Activated naive CD8-positive, alpha-beta T cell treated with anti-CD3 and anti-CD28 coated beads, Interleukin-2, amount 50 U/mL, for 24 hours (primary cell): ENCODE measurements around the gene LRRC45.

ENCODE experiments used
- ATAC-seq: fragments of 150-1000 bp; cut with Tn5 transposase; one replicate; pipeline ENCODE4 v1.10.0; 2021
- DNase-seq: peaks from one replicate; pipeline ENCODE4 v3.0.0; 2021
- H3K27ac Mint-ChIP-seq: one replicate; pipeline ENCODE4 v1.8.0; 2021; ENCODE audit warnings: mild to moderate bottlenecking, mixed read lengths
- H3K27me3 Mint-ChIP-seq: one replicate; pipeline ENCODE4 v1.8.0; 2021; ENCODE audit warnings: mixed read lengths
- H3K36me3 Mint-ChIP-seq: one replicate; pipeline ENCODE4 v1.8.0; 2021; ENCODE audit warnings: low read depth, mixed read lengths
- H3K4me1 Mint-ChIP-seq: one replicate; pipeline ENCODE4 v1.8.0; 2021; ENCODE audit warnings: mixed read lengths
- H3K4me3 Mint-ChIP-seq: one replicate; pipeline ENCODE4 v1.8.0; 2021; ENCODE audit warnings: mild to moderate bottlenecking, moderate library complexity, mixed read lengths
- H3K9me3 Mint-ChIP-seq: one replicate; pipeline ENCODE4 v1.8.0; 2021; ENCODE audit warnings: mixed read lengths

LRRC45 gene

GRCh38 chr17:81987161-81987770 lies 35.8 kb upstream of the LRRC45 start:
- Mint-ChIP-seq H3K27ac (no peak overlapping the region), H3K36me3 (peaks cover 14% of the 10 kb centered on the region)

GRCh38 chr17:81990836-81991683 lies 32.0 kb upstream of the LRRC45 start:
- Mint-ChIP-seq H3K27ac (no peak overlapping the region), H3K9me3 (no peaks in the 10 kb centered on the region), H3K27me3 (no peaks in the 10 kb centered on the region), H3K36me3 (peaks cover 4% of the 10 kb centered on the region), H3K4me3 (no peak overlapping the region), H3K4me1 (no peaks in the 10 kb centered on the region)
- DNase-seq (no peak), ATAC-seq (no peak)

More at GRCh38 chr17:81987161-81987770, 35.8 kb upstream of the LRRC45 start:
- H3K4me1 Mint-ChIP-seq: no peaks in the 10 kb centered on the region
- ATAC-seq: no peak
- H3K27me3 Mint-ChIP-seq: no peaks in the 10 kb centered on the region
- H3K4me3 Mint-ChIP-seq: no peak overlapping the region
- no peak for DNase-seq
- no peaks in the 10 kb centered on the region for H3K9me3 Mint-ChIP-seq

- ATAC-seq: no peak
- DNase-seq: no peak
- Mint-ChIP-seq H3K36me3 (peaks cover 1% of the 10 kb centered on the region), H3K9me3 (no peaks in the 10 kb centered on the region), H3K4me1 (no peaks in the 10 kb centered on the region), H3K4me3 (no peak overlapping the region), H3K27ac (no peak overlapping the region), H3K27me3 (no peaks in the 10 kb centered on the region)
These were observed 31.3 kb upstream of the LRRC45 start for GRCh38 chr17:81991684-81992305.

GRCh38 chr17:81992306-81993102 lies 30.6 kb upstream of the LRRC45 start:
- H3K9me3 Mint-ChIP-seq: no peaks in the 10 kb centered on the region

GRCh38 chr17:81993729-81994592 lies 29.1 kb upstream of the LRRC45 start:
- Mint-ChIP-seq H3K27ac (no peak overlapping the region), H3K4me1 (no peaks in the 10 kb centered on the region), H3K27me3 (no peaks in the 10 kb centered on the region), H3K4me3 (no peak overlapping the region), H3K9me3 (no peaks in the 10 kb centered on the region), H3K36me3 (no peaks in the 10 kb centered on the region)
- ATAC-seq (no peak), DNase-seq (no peak)

More at GRCh38 chr17:81992306-81993102, 30.6 kb upstream of the LRRC45 start:
- H3K27ac Mint-ChIP-seq: no peak overlapping the region
- no peak for DNase-seq
- no peak for ATAC-seq
- H3K4me1 Mint-ChIP-seq: no peaks in the 10 kb centered on the region
- no peak overlapping the region for H3K4me3 Mint-ChIP-seq
- no peaks in the 10 kb centered on the region for H3K36me3 Mint-ChIP-seq
- H3K27me3 Mint-ChIP-seq: no peaks in the 10 kb centered on the region

- Mint-ChIP-seq H3K9me3 (no peaks in the 10 kb centered on the region), H3K27me3 (no peaks in the 10 kb centered on the region), H3K36me3 (no peaks in the 10 kb centered on the region), H3K4me3 (no peak overlapping the region), H3K27ac (no peak overlapping the region), H3K4me1 (no peaks in the 10 kb centered on the region)
- ATAC-seq (no peak), DNase-seq (no peak)
These were observed 28.3 kb upstream of the LRRC45 start for GRCh38 chr17:81994593-81995462.

- Mint-ChIP-seq H3K27me3 (no peaks in the 10 kb centered on the region), H3K27ac (no peak overlapping the region)
- no peak for ATAC-seq
These were observed 27.5 kb upstream of the LRRC45 start for GRCh38 chr17:81995463-81996231.

GRCh38 chr17:81996232-81996756 lies 26.8 kb upstream of the LRRC45 start:
- H3K27me3 Mint-ChIP-seq: no peaks in the 10 kb centered on the region
- no peak overlapping the region for H3K4me3 Mint-ChIP-seq
- DNase-seq (no peak), ATAC-seq (no peak)
- H3K4me1 Mint-ChIP-seq: no peaks in the 10 kb centered on the region
- no peaks in the 10 kb centered on the region for H3K9me3 Mint-ChIP-seq
- no peaks in the 10 kb centered on the region for H3K36me3 Mint-ChIP-seq
- H3K27ac Mint-ChIP-seq: no peak overlapping the region

More at GRCh38 chr17:81995463-81996231, 27.5 kb upstream of the LRRC45 start:
- DNase-seq: no peak
- no peaks in the 10 kb centered on the region for H3K36me3 Mint-ChIP-seq
- no peaks in the 10 kb centered on the region for H3K4me1 Mint-ChIP-seq
- H3K4me3 Mint-ChIP-seq: no peak overlapping the region
- no peaks in the 10 kb centered on the region for H3K9me3 Mint-ChIP-seq

- no peaks in the 10 kb centered on the region for H3K9me3 Mint-ChIP-seq
- H3K27ac Mint-ChIP-seq: no peak overlapping the region
- H3K4me3 Mint-ChIP-seq: no peak overlapping the region
- H3K36me3 Mint-ChIP-seq: no peaks in the 10 kb centered on the region
- DNase-seq (no peak), ATAC-seq (no peak)
- H3K27me3 Mint-ChIP-seq: no peaks in the 10 kb centered on the region
- no peaks in the 10 kb centered on the region for H3K4me1 Mint-ChIP-seq
These were observed 26.2 kb upstream of the LRRC45 start for GRCh38 chr17:81996757-81997441.

GRCh38 chr17:81998212-81998611 lies 24.9 kb upstream of the LRRC45 start:
- H3K4me3 Mint-ChIP-seq: no peak overlapping the region
- ATAC-seq (no peak), DNase-seq (no peak)
- no peaks in the 10 kb centered on the region for H3K27me3 Mint-ChIP-seq
- no peaks in the 10 kb centered on the region for H3K9me3 Mint-ChIP-seq
- H3K36me3 Mint-ChIP-seq: no peaks in the 10 kb centered on the region
- H3K4me1 Mint-ChIP-seq: peaks cover 2% of the 10 kb centered on the region
- H3K27ac Mint-ChIP-seq: no peak overlapping the region

GRCh38 chr17:81998691-81999438 lies 24.2 kb upstream of the LRRC45 start:
- H3K4me3 Mint-ChIP-seq: no peak overlapping the region
- H3K9me3 Mint-ChIP-seq: no peaks in the 10 kb centered on the region
- DNase-seq (no peak), ATAC-seq (no peak)
- no peak overlapping the region for H3K27ac Mint-ChIP-seq
- no peaks in the 10 kb centered on the region for H3K27me3 Mint-ChIP-seq
- H3K4me1 Mint-ChIP-seq: peaks cover 9% of the 10 kb centered on the region
- H3K36me3 Mint-ChIP-seq: no peaks in the 10 kb centered on the region
